Activated T-helper 9 cell treated with anti-CD3 and anti-CD28 coated beads, Interleukin-2, amount 50 U/mL, for 16 hours (primary cell): ENCODE data around the gene ARHGAP21.

Experiments used
- DNase-seq: peaks from one replicate; pipeline ENCODE4 v3.0.0-alpha.2; 2020; ENCODE audit warnings: low read depth

Gene ARHGAP21

DNA sequence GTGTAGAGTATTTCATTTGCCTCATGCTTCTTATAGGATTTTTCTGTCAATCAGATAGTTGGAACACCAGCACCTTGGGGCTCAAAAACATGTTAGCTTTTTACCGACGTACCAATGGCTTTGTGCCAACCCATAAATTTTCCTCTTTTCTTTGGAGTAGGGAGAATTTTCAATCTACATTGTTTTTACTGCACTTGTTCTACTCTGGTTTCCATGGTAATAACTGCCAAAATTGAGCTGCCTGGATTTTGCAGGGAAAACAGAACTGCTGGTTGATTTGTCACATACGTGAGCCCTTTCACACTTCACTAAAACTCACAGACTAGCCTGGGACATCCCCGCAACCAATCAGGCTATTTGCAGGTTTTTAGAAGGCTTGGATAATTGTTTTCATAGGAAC lies 189.7 kb downstream of the ARHGAP21 start:
- no peak for DNase-seq
